ENCODE data around the gene VWCE. TPM values are rescaled to one million over a fixed set of nuclear protein-coding genes. Genes with fewer than 3 reads are reported as not detected.

Gene VWCE
- total and polyA plus RNA-seq, 10 of the 15 experiments (the other 5 are each of a cell fraction or from before 2014, with no cell fraction given), result 0.10 to 4.9 (median 2.4) TPM

DNA sequence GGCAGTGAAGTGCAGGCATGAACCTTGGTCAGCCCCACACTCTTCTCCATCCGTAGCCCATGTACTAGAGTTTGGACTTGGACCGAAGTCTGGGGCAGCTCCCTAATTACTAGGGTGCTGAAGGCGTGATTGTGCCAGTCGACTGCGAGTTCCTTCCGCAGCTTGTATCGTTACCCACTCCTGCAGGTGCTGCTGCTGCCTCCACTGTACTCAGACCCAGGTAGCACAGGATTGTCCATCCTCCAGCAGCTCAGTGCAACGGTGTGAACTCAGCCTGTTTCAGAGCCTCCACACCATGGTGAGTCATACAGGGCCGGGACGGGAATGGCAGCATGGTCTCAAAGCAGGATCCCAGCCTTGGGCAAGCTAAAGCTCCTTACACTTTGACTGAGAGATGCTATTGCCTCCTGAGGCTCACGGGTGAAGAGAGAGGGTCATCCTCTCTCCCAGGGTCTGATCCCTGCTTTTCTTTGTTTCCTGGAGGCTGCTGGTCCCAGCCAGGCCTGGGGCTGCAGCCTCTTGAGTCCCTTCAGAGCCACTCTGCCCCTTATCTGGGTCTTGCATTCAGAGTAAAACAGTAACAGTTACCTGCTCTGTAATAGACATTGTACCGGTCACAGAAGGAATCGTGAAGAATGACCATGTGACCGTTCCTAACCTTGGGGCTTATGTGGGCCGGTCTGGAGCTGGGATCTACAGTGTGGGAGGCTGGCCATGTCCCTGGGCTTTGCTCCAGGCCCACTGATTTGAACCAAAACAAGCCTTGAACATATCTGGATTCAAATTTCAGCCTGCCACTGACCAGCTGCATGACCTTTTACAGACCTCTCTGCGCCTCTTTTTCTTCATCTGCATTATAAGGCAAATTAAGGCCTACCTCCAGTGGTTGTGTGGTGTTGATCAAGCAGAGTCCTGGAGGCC is 39.6 kb upstream of the VWCE start:
- FAIRE-seq (no peak), DNase-seq (ENCODE audit: low read depth, low spot score) (no peak), ATAC-seq (no peak)
- Histone ChIP-seq H2AFZ (ENCODE audit: control insufficient read depth, low read depth, low read length) (no peak overlapping the region), H3K4me2 (ENCODE audit: control insufficient read depth, insufficient read depth) (peak overlapping the region; percentile 77), H3K27ac (ENCODE audit: control insufficient read depth, insufficient read depth) (no peak overlapping the region), H3K36me3 (ENCODE audit: control insufficient read depth in 2 of 2, insufficient read depth in 2 of 2, low read length in 1 of 2) (peaks cover 2 to 7% of the 10 kb centered on the region in 2 experiments; a peak in 3 of 4 replicates), H3K9ac (ENCODE audit: control insufficient read depth, insufficient read depth, low read length) (peak overlapping the region; percentile 18; the same call in 1 of the 2 replicates), H3K27me3 (replicated peaks in 1 of 2; ENCODE audit: control insufficient read depth in 2 of 2, insufficient read depth in 2 of 2, low read length in 1 of 2) (no peaks in the 10 kb centered on the region), H3K79me2 (ENCODE audit: control insufficient read depth, insufficient read depth, low read length) (peaks cover 46% of the 10 kb centered on the region), H3K9me3 (replicated peaks; ENCODE audit: control insufficient read depth, insufficient read depth, low read length) (no peaks in the 10 kb centered on the region), H3K4me3 (peak overlapping the region; percentile 90; the same call in 1 of the 2 replicates), H3K4me1 (ENCODE audit: control insufficient read depth, insufficient read depth, low read length) (peaks cover 20% of the 10 kb centered on the region), H4K20me1 (ENCODE audit: control insufficient read depth, insufficient read depth) (no peaks in the 10 kb centered on the region; the same call in 1 of the 2 replicates)
- intact Hi-C loops (cut with micrococcal nuclease; ENCODE audit: unreplicated experiment), result loop anchor here (5.0 to 10.0 kb wide), 2 partner anchors 80 to 103 kb away; no protein-coding TSS in a partner anchor
- ChIA-PET RAD21 (ENCODE audit: unreplicated experiment) (interaction anchor here (1.0 to 6.5 kb wide), 7 partner anchors 20 to 95 kb away, joined by 3 to 424 read pairs (median 6); partner anchors contain the start of genes CPSF7, CYB561A3, SDHAF2 and TMEM138), CTCF (interaction anchor here (1.0 to 10.2 kb wide), 15 partner anchors 7 to 294 kb away, joined by 3 to 729 read pairs (median 12); partner anchors contain the start of genes CYB561A3, TMEM138 and TMEM216), SMC1A (ENCODE audit: uncharacterized antibody, unreplicated experiment) (interaction anchor here (0.7 to 8.1 kb wide), 16 partner anchors 20 to 503 kb away, joined by 3 to 414 read pairs (median 6); partner anchors contain the start of genes CYB561A3, TMEM138 and TMEM216), POLR2A (interaction anchor here (1.0 to 5.9 kb wide), 9 partner anchors 19 to 95 kb away, joined by 3 to 86 read pairs (median 7); partner anchors contain the start of genes CPSF7, CYB561A3, SDHAF2 and TMEM138)
- no peak for TF ChIP-seq RAD21 (IDR thresholded peaks at IDR 0.05; ENCODE audit: insufficient read depth, low read depth, low read length)
- TF ChIP-seq, protein P1, sequence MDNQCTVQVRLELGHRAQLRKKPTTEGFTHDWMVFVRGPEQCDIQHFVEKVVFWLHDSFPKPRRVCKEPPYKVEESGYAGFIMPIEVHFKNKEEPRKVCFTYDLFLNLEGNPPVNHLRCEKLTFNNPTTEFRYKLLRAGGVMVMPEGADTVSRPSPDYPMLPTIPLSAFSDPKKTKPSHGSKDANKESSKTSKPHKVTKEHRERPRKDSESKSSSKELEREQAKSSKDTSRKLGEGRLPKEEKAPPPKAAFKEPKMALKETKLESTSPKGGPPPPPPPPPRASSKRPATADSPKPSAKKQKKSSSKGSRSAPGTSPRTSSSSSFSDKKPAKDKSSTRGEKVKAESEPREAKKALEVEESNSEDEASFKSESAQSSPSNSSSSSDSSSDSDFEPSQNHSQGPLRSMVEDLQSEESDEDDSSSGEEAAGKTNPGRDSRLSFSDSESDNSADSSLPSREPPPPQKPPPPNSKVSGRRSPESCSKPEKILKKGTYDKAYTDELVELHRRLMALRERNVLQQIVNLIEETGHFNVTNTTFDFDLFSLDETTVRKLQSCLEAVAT (IDR thresholded peaks at IDR 0.05), result peak; percentile 59; the same call in 1 of the 2 replicates
- BruUV-seq (replicated peaks), result no TSS peak
- 95% methylated on average over 16 of the region's 16 CpGs for WGBS (ENCODE audit: insufficient coverage, insufficient replicate concordance, low lambda C conversion rate, missing lambda C conversion rate)
- in situ Hi-C loops (cut with MboI), result loop anchor here (5.0 kb wide), 1 partner anchor 53 kb away; no protein-coding TSS in a partner anchor
